ENCODE results near the gene GNAZ.

The GNAZ gene

DNA sequence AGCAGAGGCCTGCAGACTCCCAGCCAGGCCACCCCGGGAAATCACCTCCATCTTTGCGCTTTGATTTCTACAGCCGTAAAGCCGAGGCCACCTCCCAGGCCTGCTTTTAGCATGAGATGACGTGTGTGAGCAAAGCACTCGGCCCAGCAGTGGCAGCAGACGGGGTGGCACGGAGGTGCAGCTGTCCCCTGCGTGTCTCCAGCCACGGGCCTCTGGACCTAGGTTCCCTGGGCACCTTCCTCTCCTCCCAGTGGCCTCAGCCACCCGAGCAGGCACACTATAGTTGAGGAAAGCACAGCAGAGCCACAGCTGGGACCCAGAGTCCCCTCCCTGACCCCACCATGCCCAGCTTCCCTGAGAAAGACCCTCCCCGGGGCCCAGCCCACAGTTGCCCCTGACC lies 15.9 kb downstream of the GNAZ start:
- Histone ChIP-seq H3K27me3 (replicated peaks; ENCODE audit: control insufficient read depth, insufficient read depth, low read length) (no peaks in the 10 kb centered on the region; the same call in 1 of the 2 replicates), H3K4me3 (replicated peaks; ENCODE audit: low read depth, low read length) (no peak overlapping the region), H3K36me3 (ENCODE audit: control insufficient read depth, insufficient read depth, low read length) (no peaks in the 10 kb centered on the region)
- TF ChIP-seq, protein P1, sequence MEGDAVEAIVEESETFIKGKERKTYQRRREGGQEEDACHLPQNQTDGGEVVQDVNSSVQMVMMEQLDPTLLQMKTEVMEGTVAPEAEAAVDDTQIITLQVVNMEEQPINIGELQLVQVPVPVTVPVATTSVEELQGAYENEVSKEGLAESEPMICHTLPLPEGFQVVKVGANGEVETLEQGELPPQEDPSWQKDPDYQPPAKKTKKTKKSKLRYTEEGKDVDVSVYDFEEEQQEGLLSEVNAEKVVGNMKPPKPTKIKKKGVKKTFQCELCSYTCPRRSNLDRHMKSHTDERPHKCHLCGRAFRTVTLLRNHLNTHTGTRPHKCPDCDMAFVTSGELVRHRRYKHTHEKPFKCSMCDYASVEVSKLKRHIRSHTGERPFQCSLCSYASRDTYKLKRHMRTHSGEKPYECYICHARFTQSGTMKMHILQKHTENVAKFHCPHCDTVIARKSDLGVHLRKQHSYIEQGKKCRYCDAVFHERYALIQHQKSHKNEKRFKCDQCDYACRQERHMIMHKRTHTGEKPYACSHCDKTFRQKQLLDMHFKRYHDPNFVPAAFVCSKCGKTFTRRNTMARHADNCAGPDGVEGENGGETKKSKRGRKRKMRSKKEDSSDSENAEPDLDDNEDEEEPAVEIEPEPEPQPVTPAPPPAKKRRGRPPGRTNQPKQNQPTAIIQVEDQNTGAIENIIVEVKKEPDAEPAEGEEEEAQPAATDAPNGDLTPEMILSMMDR (IDR thresholded peaks at IDR 0.05; ENCODE audit: insufficient read depth, low read length, poor library complexity, severe bottlenecking), result no peak
- no peak for DNase-seq (ENCODE audit: extremely low read depth, insufficient read length)

DNA sequence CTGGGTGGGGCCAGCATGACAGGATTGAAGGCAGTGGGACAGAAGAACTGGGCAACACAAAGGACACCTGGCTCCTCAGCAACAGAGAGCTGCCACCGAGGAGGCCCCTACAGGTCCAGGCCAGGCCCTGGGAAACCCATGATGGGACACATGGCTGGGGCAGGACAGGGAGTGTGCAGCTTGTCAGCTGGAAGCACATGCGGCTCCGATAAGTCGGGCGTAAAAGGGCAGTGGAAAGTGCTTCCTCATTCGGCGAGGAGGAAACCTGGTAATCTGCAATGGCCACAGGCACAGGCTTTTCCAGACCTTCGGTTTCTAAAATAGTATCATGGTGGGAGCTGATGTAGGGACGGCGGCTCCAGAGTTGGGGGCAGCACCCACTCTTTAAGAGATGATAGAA lies 16.5 kb downstream of the GNAZ start:
- H3K4me3 ChIP-seq (replicated peaks; ENCODE audit: low read depth, low read length), result no peak overlapping the region
- H3K27me3 ChIP-seq (replicated peaks; ENCODE audit: control insufficient read depth, insufficient read depth, low read length), result no peaks in the 10 kb centered on the region; the same call in 1 of the 2 replicates
- TF ChIP-seq, protein P1 (IDR thresholded peaks at IDR 0.05; ENCODE audit: insufficient read depth, low read length, poor library complexity, severe bottlenecking), result no peak
- H3K36me3 ChIP-seq (ENCODE audit: control insufficient read depth, insufficient read depth, low read length), result no peaks in the 10 kb centered on the region
- DNase-seq (ENCODE audit: extremely low read depth, insufficient read length), result no peak

DNA sequence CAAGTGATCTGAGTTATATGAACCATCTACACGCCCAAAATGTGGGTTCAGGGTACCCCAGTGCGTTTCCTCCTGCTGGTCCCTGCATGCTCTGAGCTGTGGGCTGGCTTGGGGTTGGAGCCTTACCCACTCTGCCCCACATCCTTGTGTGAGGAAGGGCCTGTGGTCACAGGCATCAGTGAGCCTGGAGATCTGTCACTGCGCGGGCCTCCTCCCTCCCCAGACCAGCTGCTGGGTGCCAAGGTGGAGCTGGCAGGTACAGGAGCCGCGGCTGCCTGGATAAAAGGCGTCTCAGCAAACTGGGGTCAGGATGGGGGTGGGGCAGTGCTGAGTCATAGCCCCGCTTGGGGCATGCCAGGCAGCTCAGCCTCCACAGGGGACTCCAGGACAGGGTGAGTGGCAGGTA lies 17.9 kb downstream of the GNAZ start:
- no peak overlapping the region for H3K4me3 ChIP-seq (replicated peaks; ENCODE audit: low read depth, low read length)
- no peak for DNase-seq (ENCODE audit: extremely low read depth, insufficient read length)
- H3K36me3 ChIP-seq (ENCODE audit: control insufficient read depth, insufficient read depth, low read length), result no peaks in the 10 kb centered on the region
- no peaks in the 10 kb centered on the region; the same call in 1 of the 2 replicates for H3K27me3 ChIP-seq (replicated peaks; ENCODE audit: control insufficient read depth, insufficient read depth, low read length)
- TF ChIP-seq, protein P1 (IDR thresholded peaks at IDR 0.05; ENCODE audit: insufficient read depth, low read length, poor library complexity, severe bottlenecking), result no peak

DNA sequence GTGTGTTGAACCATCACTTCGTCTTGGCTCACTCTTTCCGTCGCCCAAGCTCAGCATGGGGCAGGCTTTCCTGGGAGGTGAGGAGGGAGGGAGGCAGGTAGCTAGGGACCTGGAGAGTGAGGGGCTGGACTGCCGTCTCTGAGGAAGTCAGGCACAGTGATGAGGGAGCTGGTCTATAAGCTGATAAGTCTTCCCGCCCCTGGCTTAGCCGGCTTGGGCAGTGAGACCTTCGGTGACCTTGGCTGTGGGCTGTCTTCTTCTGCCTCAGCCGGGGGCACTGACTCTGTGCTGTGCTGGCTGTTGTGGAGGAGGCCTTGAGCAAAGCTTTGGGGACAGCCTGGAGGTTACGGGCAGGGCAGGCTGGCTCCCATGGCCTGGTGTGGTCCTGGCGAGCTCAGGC lies 18.7 kb downstream of the GNAZ start:
- no peak overlapping the region for H3K4me3 ChIP-seq (replicated peaks; ENCODE audit: low read depth, low read length)
- H3K36me3 ChIP-seq (ENCODE audit: control insufficient read depth, insufficient read depth, low read length), result no peaks in the 10 kb centered on the region
- TF ChIP-seq, protein P1 (IDR thresholded peaks at IDR 0.05; ENCODE audit: insufficient read depth, low read length, poor library complexity, severe bottlenecking), result no peak
- DNase-seq (ENCODE audit: extremely low read depth, insufficient read length), result no peak
- no peaks in the 10 kb centered on the region; the same call in 1 of the 2 replicates for H3K27me3 ChIP-seq (replicated peaks; ENCODE audit: control insufficient read depth, insufficient read depth, low read length)

DNA sequence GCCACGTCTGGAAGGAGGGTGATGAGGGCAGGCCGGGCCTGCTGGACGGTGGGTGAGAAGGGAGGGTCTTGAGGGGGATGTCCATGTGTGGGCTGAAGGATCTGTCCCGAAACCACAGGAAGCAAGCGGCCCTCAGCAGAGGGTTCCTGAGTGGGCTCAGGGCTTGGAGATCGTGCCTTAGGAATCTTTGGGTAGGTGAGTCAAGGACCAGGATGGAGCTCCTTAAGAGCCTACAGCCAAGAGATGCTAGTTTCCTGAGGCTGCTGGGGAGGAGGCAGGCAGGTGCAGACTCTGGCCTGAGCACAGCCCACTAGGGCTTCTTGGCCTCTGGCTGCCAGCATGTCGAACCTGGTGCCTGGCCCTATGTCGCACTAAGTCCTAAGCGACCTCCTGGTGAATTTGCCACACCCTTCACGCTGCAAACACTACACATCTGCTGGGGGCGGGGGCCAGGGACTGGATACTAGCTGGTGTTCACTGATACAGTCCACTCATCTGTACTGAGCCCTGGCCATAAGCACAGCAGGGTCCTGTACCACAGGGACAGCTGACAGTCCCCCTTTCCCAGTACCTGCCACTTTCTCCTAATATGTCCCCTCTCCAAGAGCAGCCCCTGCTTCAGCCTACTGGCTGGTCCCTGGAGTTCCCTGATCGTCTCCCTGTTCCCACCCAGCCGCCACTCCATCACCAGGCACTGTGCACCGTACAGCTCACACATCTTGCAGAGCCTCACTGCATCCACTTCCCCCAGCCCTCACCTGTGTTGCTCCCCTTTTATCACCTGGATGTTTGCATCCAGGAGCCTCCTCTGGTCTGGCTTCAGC lies 19.5 kb downstream of the GNAZ start:
- H3K36me3 ChIP-seq (ENCODE audit: control insufficient read depth, insufficient read depth, low read length), result no peaks in the 10 kb centered on the region
- no peak for DNase-seq (ENCODE audit: extremely low read depth, insufficient read length)
- TF ChIP-seq, protein P1 (IDR thresholded peaks at IDR 0.05; ENCODE audit: insufficient read depth, low read length, poor library complexity, severe bottlenecking), result no peak
- H3K4me3 ChIP-seq (replicated peaks; ENCODE audit: low read depth, low read length), result no peak overlapping the region
- no peaks in the 10 kb centered on the region; the same call in 1 of the 2 replicates for H3K27me3 ChIP-seq (replicated peaks; ENCODE audit: control insufficient read depth, insufficient read depth, low read length)
